Measurements from ENCODE around the gene CFAP100. TPM values are rescaled to one million over a fixed set of nuclear protein-coding genes. Genes with fewer than 3 reads are reported as not detected.

The CFAP100 gene
- total RNA-seq, 4 donors from 2014 or later = not detected

- Histone ChIP-seq H3K9me3 (no peaks in the 10 kb centered on the region), H3K27me3 (no peaks in the 10 kb centered on the region), H3K36me3 (no peaks in the 10 kb centered on the region), H3K4me1 (no peaks in the 10 kb centered on the region), H3K27ac (no peak overlapping the region), H3K4me3 (no peak overlapping the region)
- TF ChIP-seq POLR2A (IDR thresholded peaks at IDR 0.05) (no peak), CTCF (IDR thresholded peaks at IDR 0.05) (no peak)
- peak in 1 of 3 donors; percentile 10 for DNase-seq
These were observed 24.7 kb upstream of the CFAP100 start for GRCh38 chr3:126370055-126370454.

- Histone ChIP-seq H3K27me3 (no peaks in the 10 kb centered on the region), H3K27ac (no peak overlapping the region), H3K4me3 (no peak overlapping the region), H3K4me1 (no peaks in the 10 kb centered on the region), H3K9me3 (no peaks in the 10 kb centered on the region), H3K36me3 (no peaks in the 10 kb centered on the region)
- DNase-seq = peak in 1 of 3 donors; percentile 28
- TF ChIP-seq POLR2A (IDR thresholded peaks at IDR 0.05) (no peak), CTCF (IDR thresholded peaks at IDR 0.05) (no peak)
These were observed 24.1 kb upstream of the CFAP100 start for GRCh38 chr3:126370606-126371005.

- peak in 2 of 3 donors; percentile 23 to 39 for DNase-seq
- Histone ChIP-seq H3K36me3 (no peaks in the 10 kb centered on the region), H3K4me1 (no peaks in the 10 kb centered on the region), H3K9me3 (no peaks in the 10 kb centered on the region), H3K27ac (no peak overlapping the region), H3K4me3 (no peak overlapping the region), H3K27me3 (no peaks in the 10 kb centered on the region)
- TF ChIP-seq POLR2A (IDR thresholded peaks at IDR 0.05) (no peak), CTCF (IDR thresholded peaks at IDR 0.05) (no peak)
These were observed 23.5 kb upstream of the CFAP100 start for GRCh38 chr3:126371096-126371705.

- no peak overlapping the region for H3K27ac ChIP-seq
- H3K9me3 ChIP-seq = no peaks in the 10 kb centered on the region
- H3K4me1 ChIP-seq = no peaks in the 10 kb centered on the region
- TF ChIP-seq CTCF (IDR thresholded peaks at IDR 0.05) = no peak
- H3K4me3 ChIP-seq = no peak overlapping the region
- H3K27me3 ChIP-seq = no peaks in the 10 kb centered on the region
- H3K36me3 ChIP-seq = no peaks in the 10 kb centered on the region
- DNase-seq = peak in 1 of 3 donors; percentile 15
These were observed 22.1 kb upstream of the CFAP100 start for GRCh38 chr3:126372413-126373145.

- H3K4me1 ChIP-seq = no peaks in the 10 kb centered on the region
- no peaks in the 10 kb centered on the region for H3K27me3 ChIP-seq
- H3K36me3 ChIP-seq = no peaks in the 10 kb centered on the region
- no peak for TF ChIP-seq POLR2A (IDR thresholded peaks at IDR 0.05)
- no peak for TF ChIP-seq CTCF (IDR thresholded peaks at IDR 0.05)
- H3K9me3 ChIP-seq = no peaks in the 10 kb centered on the region
- no peak overlapping the region for H3K4me3 ChIP-seq
- peak in 2 of 3 donors; percentile 9 to 28 for DNase-seq
- H3K27ac ChIP-seq = no peak overlapping the region
These were observed 21.5 kb upstream of the CFAP100 start for GRCh38 chr3:126373146-126373613.
